CD4-positive, alpha-beta T cell treated with Interleukin-2 at 100 ng/mL for 4 hours (primary cell): ENCODE data around the gene MACROD2.

Experiments used
- DNase-seq: peaks from one replicate; pipeline ENCODE4 v3.0.0-alpha.2; 2020; ENCODE audit warnings: low spot score

Gene MACROD2

GRCh38 chr20:15812696-15813095 is 1817.4 kb downstream of the MACROD2 start:
- DNase-seq, result no peak

- no peak for DNase-seq
These were observed 1819.0 kb downstream of the MACROD2 start for GRCh38 chr20:15814360-15814759.

GRCh38 chr20:15814911-15815310 is 1819.6 kb downstream of the MACROD2 start:
- DNase-seq, result no peak

GRCh38 chr20:15817351-15817750 is 1822.0 kb downstream of the MACROD2 start:
- DNase-seq, result no peak

GRCh38 chr20:15818651-15819071 is 1823.3 kb downstream of the MACROD2 start:
- DNase-seq, result no peak

GRCh38 chr20:15823718-15824117 is 1828.4 kb downstream of the MACROD2 start:
- DNase-seq, result no peak

GRCh38 chr20:15827628-15828027 is 1832.3 kb downstream of the MACROD2 start:
- DNase-seq, result no peak

GRCh38 chr20:15831201-15831600 is 1835.9 kb downstream of the MACROD2 start:
- DNase-seq, result no peak

GRCh38 chr20:15832512-15832911 is 1837.2 kb downstream of the MACROD2 start:
- no peak for DNase-seq

- DNase-seq, result no peak
These were observed 1839.5 kb downstream of the MACROD2 start for GRCh38 chr20:15834857-15835256.

GRCh38 chr20:15835811-15836210 is 1840.5 kb downstream of the MACROD2 start:
- DNase-seq, result no peak

GRCh38 chr20:15836634-15837033 is 1841.3 kb downstream of the MACROD2 start:
- no peak for DNase-seq

GRCh38 chr20:15837563-15837962 is 1842.2 kb downstream of the MACROD2 start:
- DNase-seq, result no peak

GRCh38 chr20:15838466-15838865 is 1843.2 kb downstream of the MACROD2 start:
- no peak for DNase-seq

- DNase-seq, result no peak
These were observed 1845.5 kb downstream of the MACROD2 start for GRCh38 chr20:15840636-15841301.

GRCh38 chr20:15842872-15843271 is 1847.6 kb downstream of the MACROD2 start:
- no peak for DNase-seq

- no peak for DNase-seq
These were observed 1848.5 kb downstream of the MACROD2 start for GRCh38 chr20:15843777-15844176.

- DNase-seq, result no peak
These were observed 1852.0 kb downstream of the MACROD2 start for GRCh38 chr20:15847196-15847784.

- no peak for DNase-seq
These were observed 1852.8 kb downstream of the MACROD2 start for GRCh38 chr20:15848126-15848525.

- DNase-seq, result no peak
These were observed 1853.8 kb downstream of the MACROD2 start for GRCh38 chr20:15848995-15849610.

- no peak for DNase-seq
These were observed 1856.4 kb downstream of the MACROD2 start for GRCh38 chr20:15851576-15852215.

GRCh38 chr20:15854911-15855310 is 1859.6 kb downstream of the MACROD2 start:
- no peak for DNase-seq

- DNase-seq, result no peak
These were observed 1862.0 kb downstream of the MACROD2 start for GRCh38 chr20:15857173-15857784.
